Endothelial cell of umbilical vein (primary cell): ENCODE results near the gene TCP11.

Source experiments
- CTCF ChIP-seq, 2 donors: IDR thresholded peaks; 1 replicate in 1 of 2; 2 replicates in 1 of 2; pipeline ENCODE4 v1.5.1; 2011; ENCODE audit warnings: low read length in 2 of 2, mild to moderate bottlenecking in 2 of 2, moderate library complexity in 2 of 2, control low read depth in 1 of 2, inconsistent platforms in 1 of 2, low read depth in 1 of 2; ENCODE audit not compliant: insufficient read depth in 1 of 2; ENCODE audit errors: extremely low read depth in 1 of 2
- MYC ChIP-seq: IDR thresholded peaks from one replicate; pipeline ENCODE4 v1.6.1; 2011; ENCODE audit warnings: mild to moderate bottlenecking, low read depth, low read length
- POLR2AphosphoS5 ChIP-seq: IDR thresholded peaks from 2 replicates; pipeline ENCODE4 v1.6.1; 2012; ENCODE audit warnings: low read depth, mild to moderate bottlenecking, control low read depth, low read length, moderate library complexity; ENCODE audit not compliant: insufficient read depth

DNA sequence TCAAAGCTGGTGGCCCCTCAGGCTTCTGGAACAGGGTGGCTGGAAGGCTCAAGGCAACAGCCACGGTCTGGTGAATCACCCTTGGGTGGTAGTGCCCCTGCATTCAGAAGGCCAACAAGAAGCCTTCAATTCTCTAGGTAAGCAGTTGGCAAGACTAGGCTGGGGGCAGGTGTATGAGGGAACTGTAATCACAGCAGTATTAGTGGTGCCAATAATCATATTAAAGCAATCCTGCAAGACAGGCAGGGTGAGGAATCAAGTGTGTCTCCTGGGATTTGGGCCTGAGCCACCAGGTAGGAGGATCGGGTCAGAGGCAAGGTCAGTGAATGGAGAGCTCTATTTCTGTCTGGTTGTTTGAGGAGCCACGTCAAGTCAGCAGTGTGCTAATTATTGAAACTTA, 47.7 kb upstream of the TCP11 start:
- TF ChIP-seq CTCF (IDR thresholded peaks at IDR 0.05; ENCODE audit: extremely low read depth in 1 of 2, insufficient read depth in 1 of 2, low read depth in 1 of 2, low read length in 2 of 2) = no peak
- no peak for TF ChIP-seq POLR2AphosphoS5
- TF ChIP-seq MYC = no peak
